GM12874 (cell line): ENCODE data around the gene CDADC1.

ENCODE experiments used
- TF ChIP-seq, protein P1 (sequence below): IDR thresholded peaks from 2 replicates; pipeline ENCODE4 v1.5.1; 2011; ENCODE audit warnings: low read depth, mild to moderate bottlenecking, control low read depth, low read length, moderate library complexity; ENCODE audit not compliant: insufficient read depth

The CDADC1 gene

DNA sequence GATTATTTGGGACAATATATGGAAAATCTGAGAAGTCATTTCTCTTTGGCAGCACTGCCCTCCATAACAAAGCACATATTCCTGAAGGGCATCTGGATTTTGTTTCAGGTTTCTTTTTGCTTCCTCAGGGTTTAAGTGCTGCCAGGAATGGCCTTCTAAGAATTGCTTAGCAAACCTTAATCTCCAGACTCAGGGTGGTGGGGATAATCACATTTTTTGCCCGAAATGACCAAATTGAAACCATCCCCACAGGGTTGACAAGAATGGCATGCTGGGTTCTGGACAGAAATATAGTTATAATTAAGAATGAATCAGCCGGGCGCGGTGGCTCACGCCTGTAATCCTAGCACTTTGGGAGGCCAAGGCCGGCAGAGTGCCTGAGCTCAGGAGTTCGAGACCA, 6.4 kb upstream of the CDADC1 start:
- TF ChIP-seq, protein P1, sequence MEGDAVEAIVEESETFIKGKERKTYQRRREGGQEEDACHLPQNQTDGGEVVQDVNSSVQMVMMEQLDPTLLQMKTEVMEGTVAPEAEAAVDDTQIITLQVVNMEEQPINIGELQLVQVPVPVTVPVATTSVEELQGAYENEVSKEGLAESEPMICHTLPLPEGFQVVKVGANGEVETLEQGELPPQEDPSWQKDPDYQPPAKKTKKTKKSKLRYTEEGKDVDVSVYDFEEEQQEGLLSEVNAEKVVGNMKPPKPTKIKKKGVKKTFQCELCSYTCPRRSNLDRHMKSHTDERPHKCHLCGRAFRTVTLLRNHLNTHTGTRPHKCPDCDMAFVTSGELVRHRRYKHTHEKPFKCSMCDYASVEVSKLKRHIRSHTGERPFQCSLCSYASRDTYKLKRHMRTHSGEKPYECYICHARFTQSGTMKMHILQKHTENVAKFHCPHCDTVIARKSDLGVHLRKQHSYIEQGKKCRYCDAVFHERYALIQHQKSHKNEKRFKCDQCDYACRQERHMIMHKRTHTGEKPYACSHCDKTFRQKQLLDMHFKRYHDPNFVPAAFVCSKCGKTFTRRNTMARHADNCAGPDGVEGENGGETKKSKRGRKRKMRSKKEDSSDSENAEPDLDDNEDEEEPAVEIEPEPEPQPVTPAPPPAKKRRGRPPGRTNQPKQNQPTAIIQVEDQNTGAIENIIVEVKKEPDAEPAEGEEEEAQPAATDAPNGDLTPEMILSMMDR = no peak

DNA sequence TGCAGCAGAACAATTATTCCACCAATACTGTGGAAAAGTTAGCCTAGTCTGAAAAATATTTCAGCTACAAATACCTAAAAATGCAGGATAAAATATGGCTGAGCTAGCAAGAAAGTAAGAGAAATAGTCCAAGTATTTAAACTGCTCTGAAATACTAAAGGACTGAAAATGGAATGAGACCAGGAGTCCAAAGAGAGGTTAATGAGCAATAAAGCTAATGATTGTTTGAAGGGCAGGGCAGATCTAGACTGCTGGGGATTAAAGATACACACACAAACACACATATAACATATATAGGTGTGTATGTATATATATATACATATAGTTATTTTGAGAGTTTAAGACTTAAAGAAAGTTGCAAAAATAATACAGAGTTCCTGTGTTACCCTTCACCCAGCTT, 2.6 kb upstream of the CDADC1 start:
- TF ChIP-seq, protein P1 = no peak

DNA sequence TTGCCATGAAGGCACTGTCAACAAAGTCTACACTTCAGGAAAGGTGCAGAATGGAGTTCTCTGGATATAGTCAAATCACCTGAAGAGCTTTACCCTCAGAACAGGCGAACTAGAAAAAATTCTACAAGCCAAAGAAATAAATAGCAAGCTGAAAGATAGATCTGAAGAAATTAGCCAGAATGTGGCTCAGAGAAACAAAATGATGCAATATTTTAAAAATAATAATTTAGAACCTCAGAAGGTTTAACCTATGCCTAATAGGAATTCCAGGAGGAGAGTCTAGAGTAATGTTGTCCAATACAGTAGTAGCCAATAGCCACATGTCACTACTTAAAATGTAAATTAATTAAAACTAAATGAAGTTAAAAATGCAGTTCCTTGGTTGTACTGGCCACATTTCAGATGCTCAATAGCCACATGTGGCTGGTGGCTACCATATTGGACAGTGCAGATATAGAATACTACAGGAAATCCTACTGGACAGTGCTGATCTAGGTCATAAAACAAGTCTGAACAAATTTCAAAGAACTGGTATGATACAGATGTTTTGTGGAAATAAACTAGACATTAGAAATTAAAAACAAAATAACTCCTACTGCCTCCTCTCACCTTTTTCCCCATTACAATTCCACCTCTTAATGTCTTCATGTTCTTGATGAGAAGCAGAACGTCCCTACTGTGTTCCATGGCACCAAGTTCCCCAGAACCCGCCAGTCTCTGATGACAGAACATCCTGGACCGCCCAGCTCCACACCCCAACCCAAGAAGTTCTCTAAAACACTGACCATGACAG, 679 bp upstream of the CDADC1 start:
- TF ChIP-seq, protein P1 = no peak

DNA sequence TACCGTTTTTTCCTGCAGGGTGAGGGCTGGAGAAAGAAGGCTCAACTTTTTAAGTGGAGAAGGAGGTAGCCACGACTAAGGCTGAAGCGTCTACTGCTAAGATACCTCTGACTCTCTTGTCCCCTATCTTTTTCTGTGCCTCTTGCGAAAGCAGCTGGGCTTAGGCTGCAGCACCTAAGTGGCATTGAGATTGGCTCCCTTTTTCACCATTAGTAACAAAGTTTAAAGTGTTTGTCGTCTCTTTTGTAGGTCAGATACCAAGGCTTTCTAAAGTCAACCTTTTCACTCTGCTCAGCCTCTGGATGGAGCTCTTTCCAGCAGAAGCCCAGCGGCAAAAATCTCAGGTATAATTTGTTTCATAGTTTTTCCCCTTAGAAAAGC, 887 bp downstream of the CDADC1 start:
- TF ChIP-seq, protein P1 = peak; percentile 18; the same call in 1 of the 2 replicates

DNA sequence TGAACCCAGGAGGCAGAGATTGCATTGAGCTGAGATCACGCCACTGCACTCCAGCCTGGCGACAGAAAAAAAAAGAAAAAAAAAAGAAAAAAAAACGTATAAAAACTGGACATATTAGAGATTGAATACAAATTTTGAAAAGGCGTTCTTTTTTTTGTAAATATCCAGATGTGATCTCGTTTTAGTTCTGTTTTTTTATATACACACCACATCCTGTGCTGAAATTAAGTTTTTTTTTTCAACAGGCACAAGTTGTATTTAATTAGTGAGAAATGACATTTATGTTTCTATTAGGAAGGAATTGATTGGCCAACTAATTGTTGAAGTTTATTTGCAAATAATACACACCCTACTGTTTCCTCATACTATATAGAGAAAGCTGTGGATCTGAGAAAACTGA, 3.6 kb downstream of the CDADC1 start:
- TF ChIP-seq, protein P1 = no peak

DNA sequence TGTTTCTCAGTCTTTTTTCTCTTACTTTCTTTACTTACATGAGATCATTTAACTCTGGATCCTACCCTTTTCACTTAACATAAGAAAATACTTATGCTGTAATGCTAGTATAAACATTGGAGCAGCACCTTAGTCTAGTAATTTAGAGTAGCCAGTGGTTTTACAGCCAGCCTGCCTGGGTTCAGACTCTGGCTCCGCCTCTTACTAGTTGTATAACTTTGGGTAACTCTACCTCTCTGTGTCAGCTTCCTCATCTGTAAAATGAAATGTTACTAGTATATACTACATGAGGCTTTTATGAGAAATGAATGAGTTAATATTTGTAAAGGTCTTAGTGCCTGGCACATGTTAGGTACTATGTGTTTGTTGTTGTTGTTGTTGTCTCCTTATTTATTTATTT, 5.6 kb downstream of the CDADC1 start:
- TF ChIP-seq, protein P1 = no peak

DNA sequence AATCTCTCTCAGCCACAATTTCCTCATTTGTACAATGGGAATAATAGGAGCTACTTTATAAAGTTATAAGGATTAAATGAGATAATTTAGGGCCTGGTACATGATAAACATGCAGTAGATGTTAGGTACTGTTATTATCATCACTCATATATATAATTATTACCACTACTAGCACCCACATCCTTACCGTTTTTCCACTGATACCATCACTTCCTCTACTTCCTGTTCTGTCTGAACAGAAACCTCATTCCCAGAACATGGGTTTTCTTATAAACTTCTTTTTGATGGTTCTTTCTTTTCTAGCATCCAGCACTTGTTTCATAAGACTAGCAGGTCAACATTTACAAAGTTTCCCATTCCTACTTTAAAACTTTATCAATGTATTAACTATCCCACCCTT, 6.3 kb downstream of the CDADC1 start:
- TF ChIP-seq, protein P1 = no peak
